Mucosa of stomach (tissue), 1 donor: ENCODE results near the gene PTPRD.

Experiments used
- H3K27me3 ChIP-seq: one replicate; pipeline ENCODE4 v1.7.0; 2013; ENCODE audit warnings: mild to moderate bottlenecking, low read length; ENCODE audit not compliant: control insufficient read depth, insufficient read depth
- H3K36me3 ChIP-seq: one replicate; pipeline ENCODE4 v1.7.0; 2013; ENCODE audit warnings: low read length; ENCODE audit not compliant: control insufficient read depth, insufficient read depth
- H3K4me1 ChIP-seq: one replicate; pipeline ENCODE4 v1.7.0; 2013; ENCODE audit warnings: mild to moderate bottlenecking, low read length; ENCODE audit not compliant: control insufficient read depth, insufficient read depth
- H3K4me3 ChIP-seq: one replicate; pipeline ENCODE4 v1.7.0; 2013; ENCODE audit warnings: low read length
- H3K9ac ChIP-seq: one replicate; pipeline ENCODE4 v1.7.0; 2013; ENCODE audit warnings: mild to moderate bottlenecking, low read length, moderate library complexity
- H3K9me3 ChIP-seq: one replicate; pipeline ENCODE4 v1.7.0; 2013; ENCODE audit warnings: mild to moderate bottlenecking, low read length, moderate library complexity; ENCODE audit not compliant: control insufficient read depth
- donor health status: Pancreatic carcinoma.

The PTPRD gene

DNA sequence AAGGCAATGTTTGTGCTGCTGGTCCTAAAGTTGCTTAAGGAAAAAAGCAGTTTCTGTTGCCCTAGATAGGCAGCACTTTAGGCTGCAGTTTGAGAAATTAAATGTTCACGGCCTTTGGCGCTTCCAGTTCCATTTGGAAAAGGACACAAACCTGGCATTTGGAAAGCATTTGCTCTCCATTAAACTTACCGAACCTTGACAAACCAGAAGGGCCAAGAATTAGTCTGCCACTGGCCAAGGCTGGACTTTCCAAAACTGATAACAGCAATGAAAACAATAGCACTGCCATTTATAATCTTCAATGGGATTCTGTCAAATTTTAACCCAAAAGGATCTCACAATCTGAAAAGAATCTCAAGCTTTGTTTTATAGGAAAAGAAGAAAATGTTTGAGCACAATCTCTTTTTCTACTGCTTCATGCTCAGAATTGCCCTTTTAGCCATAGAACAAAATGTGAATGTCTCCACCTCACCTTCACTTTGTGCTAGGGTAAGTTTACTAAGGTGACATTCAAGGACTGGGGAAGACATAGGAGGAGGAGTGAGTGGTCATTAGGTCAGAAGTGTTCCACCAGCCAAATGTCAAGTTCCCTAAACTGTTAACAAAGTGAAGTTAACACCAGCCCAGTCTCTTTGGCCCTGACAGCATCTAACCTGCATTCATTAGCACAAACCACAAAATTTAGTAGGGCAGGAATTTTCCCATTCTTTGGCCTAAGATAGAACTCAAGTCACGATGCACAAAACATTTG, 2229.8 kb downstream of the PTPRD start:
- no peaks in the 10 kb centered on the region for H3K9me3 ChIP-seq
- H3K4me3 ChIP-seq: no peak overlapping the region
- no peaks in the 10 kb centered on the region for H3K27me3 ChIP-seq
- H3K4me1 ChIP-seq: no peaks in the 10 kb centered on the region
- no peaks in the 10 kb centered on the region for H3K36me3 ChIP-seq
- no peak overlapping the region for H3K9ac ChIP-seq

- Histone ChIP-seq H3K36me3 (no peaks in the 10 kb centered on the region), H3K9me3 (no peaks in the 10 kb centered on the region), H3K9ac (no peak overlapping the region), H3K4me1 (no peaks in the 10 kb centered on the region), H3K4me3 (no peak overlapping the region), H3K27me3 (no peaks in the 10 kb centered on the region)
These were observed 2230.5 kb downstream of the PTPRD start for GRCh38 chr9:8382266-8382665.

DNA sequence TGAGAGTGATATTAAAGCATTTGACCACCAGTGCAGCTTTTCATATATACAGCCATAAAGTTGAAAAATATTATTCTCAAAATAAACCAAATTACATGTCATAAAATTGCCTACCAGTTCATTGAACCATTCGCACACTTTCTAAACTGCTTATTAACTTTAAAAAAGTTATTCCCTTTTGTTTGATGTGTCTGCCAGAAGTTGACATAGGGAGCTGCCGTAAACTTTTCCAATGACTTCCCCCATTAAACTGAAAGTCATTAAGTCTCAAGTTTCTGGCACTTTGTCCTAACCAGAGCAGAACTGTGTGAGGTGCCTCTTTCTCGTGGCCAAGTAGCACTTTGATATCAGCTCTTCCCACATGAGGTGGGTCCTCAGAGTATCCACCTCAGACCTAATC, 2231.2 kb downstream of the PTPRD start:
- H3K9me3 ChIP-seq: no peaks in the 10 kb centered on the region
- no peak overlapping the region for H3K4me3 ChIP-seq
- H3K4me1 ChIP-seq: no peaks in the 10 kb centered on the region
- H3K9ac ChIP-seq: no peak overlapping the region
- H3K27me3 ChIP-seq: no peaks in the 10 kb centered on the region
- H3K36me3 ChIP-seq: no peaks in the 10 kb centered on the region

GRCh38 chr9:8374471-8374870, 2238.3 kb downstream of the PTPRD start:
- Histone ChIP-seq H3K36me3 (no peaks in the 10 kb centered on the region), H3K9ac (no peak overlapping the region), H3K9me3 (no peaks in the 10 kb centered on the region), H3K4me1 (no peaks in the 10 kb centered on the region), H3K27me3 (no peaks in the 10 kb centered on the region), H3K4me3 (no peak overlapping the region)

DNA sequence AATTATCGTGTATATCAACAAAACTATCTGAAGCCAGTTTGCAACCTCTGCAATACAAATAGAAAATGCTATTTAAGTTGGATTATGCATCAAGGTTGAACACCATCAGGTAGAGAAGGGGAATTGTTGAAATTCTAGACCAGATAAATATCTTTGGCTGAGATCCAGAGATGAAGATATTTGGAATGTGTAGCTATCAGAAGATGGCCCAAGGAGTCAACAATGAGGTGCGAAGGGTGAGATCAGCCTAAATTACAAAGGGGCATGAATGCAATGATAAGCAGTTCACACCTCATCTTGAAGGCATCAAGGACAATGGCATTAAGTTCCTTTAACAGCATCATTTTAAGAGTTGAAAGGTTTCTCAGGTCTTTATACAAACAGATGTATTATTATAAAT, 2241.1 kb downstream of the PTPRD start:
- Histone ChIP-seq H3K9ac (no peak overlapping the region), H3K27me3 (no peaks in the 10 kb centered on the region), H3K4me1 (no peaks in the 10 kb centered on the region)

GRCh38 chr9:8366161-8366926, 2246.5 kb downstream of the PTPRD start:
- Histone ChIP-seq H3K9ac (no peak overlapping the region), H3K9me3 (no peaks in the 10 kb centered on the region), H3K27me3 (no peaks in the 10 kb centered on the region), H3K4me3 (no peak overlapping the region), H3K36me3 (no peaks in the 10 kb centered on the region), H3K4me1 (peaks cover 8% of the 10 kb centered on the region)

More for the DNA sequence above, 2241.1 kb downstream of the PTPRD start:
- Histone ChIP-seq H3K36me3 (no peaks in the 10 kb centered on the region), H3K9me3 (no peaks in the 10 kb centered on the region), H3K4me3 (no peak overlapping the region)

DNA sequence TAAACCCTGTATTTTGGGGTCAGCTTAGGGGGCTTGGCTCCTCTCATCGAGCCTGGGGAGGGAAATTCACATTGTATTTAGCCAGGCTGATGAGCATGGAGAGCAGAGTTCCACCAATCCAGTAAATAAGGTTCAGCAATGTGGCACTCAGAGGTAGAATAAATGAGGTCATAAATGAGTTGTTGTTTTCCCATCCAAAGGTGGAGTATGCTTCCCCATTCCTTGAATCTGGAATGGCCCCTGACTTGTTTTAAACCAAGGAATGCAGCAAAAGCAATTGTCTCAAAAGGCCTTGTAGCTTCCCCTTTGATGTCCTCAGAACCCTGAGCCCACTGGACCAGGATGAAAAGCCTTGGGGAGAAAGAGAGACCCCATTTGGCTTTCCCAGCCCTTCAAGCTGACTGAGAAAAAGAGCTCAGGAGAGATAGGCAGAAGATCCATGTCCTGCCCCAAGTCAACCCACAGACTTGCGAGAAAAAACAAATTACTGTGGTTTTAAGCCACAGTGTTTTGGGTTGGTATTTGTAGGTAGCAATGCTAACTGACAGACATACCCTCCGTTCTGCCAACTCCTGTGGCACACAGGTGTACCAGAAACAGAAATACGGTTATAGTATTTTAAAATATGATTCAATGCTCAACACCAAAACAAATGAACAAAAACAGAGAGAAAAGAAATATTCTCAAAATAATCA, 2247.2 kb downstream of the PTPRD start:
- Histone ChIP-seq H3K36me3 (no peaks in the 10 kb centered on the region), H3K9ac (no peak overlapping the region), H3K9me3 (no peaks in the 10 kb centered on the region), H3K27me3 (no peaks in the 10 kb centered on the region), H3K4me1 (peaks cover 15% of the 10 kb centered on the region), H3K4me3 (no peak overlapping the region)

DNA sequence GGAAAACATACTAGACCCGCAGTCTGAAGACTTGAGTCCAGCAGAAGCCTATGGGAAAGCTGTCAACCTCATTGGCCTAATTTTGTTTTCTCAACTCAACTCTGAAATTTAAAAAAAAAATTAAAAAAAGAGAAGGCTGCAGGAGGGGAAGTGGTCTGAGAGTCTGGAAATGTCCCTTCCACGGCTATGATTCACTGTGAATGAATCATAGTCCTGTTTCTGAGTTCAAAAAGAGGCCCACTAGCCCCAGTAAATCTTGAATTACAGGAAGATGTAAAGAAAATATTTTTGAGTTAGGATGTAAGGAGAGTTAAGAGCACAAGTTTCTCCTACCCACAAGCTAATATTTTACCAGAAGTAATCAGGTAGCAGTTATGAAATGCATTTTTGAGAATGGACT, 2247.8 kb downstream of the PTPRD start:
- Histone ChIP-seq H3K4me3 (no peak overlapping the region), H3K9ac (no peak overlapping the region), H3K27me3 (no peaks in the 10 kb centered on the region), H3K36me3 (no peaks in the 10 kb centered on the region), H3K9me3 (no peaks in the 10 kb centered on the region), H3K4me1 (peaks cover 15% of the 10 kb centered on the region)

GRCh38 chr9:8364026-8364752, 2248.6 kb downstream of the PTPRD start:
- Histone ChIP-seq H3K9ac (no peak overlapping the region), H3K4me3 (no peak overlapping the region), H3K4me1 (peaks cover 18% of the 10 kb centered on the region), H3K9me3 (no peaks in the 10 kb centered on the region), H3K27me3 (no peaks in the 10 kb centered on the region), H3K36me3 (no peaks in the 10 kb centered on the region)

GRCh38 chr9:8362250-8362649, 2250.6 kb downstream of the PTPRD start:
- no peak overlapping the region for H3K4me3 ChIP-seq
- H3K27me3 ChIP-seq: no peaks in the 10 kb centered on the region
- H3K4me1 ChIP-seq: peaks cover 18% of the 10 kb centered on the region
- no peaks in the 10 kb centered on the region for H3K9me3 ChIP-seq
- H3K36me3 ChIP-seq: no peaks in the 10 kb centered on the region
- H3K9ac ChIP-seq: no peak overlapping the region

DNA sequence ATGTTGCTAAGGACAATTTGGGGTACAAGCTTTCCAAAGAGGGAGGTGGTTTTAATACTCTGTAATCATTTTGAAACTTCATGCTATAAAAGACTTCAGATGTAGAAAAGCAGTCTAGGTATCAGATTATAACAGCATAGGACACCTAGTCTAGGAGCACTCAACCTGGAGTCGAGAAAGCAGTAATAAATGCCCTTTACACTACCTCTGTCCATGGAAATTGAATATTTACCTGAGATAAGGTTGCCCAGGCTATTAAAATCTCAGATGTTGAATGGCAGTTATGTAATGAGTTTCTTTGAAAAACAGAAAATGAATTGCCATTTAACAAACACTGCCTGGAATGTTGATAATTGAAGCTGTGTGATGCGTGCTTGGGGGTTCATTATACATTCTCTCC, 2251.4 kb downstream of the PTPRD start:
- Histone ChIP-seq H3K36me3 (no peaks in the 10 kb centered on the region), H3K9ac (no peak overlapping the region), H3K27me3 (no peaks in the 10 kb centered on the region), H3K9me3 (no peaks in the 10 kb centered on the region), H3K4me3 (no peak overlapping the region), H3K4me1 (peaks cover 18% of the 10 kb centered on the region)
